Measurements from ENCODE around the gene NT5C1B. TPM values are rescaled to one million over a fixed set of nuclear protein-coding genes. Genes with fewer than 3 reads are reported as not detected.
A peak's percentile ranks its signal among the peaks of the same experiment; 100 is the strongest.

Gene NT5C1B
- total RNA-seq, 4 donors from 2014 or later, result not detected

GRCh38 chr2:18516112-18516511 lies 73.3 kb downstream of the NT5C1B start:
- peaks cover 0 to 13% (median 0%) of the 10 kb centered on the region in 4 donors for H3K27me3 ChIP-seq
- H3K27ac ChIP-seq, result peak overlapping the region in 2 of 4 donors; percentile 19 to 29
- 47 to 57% methylated on average over 11 of the region's 11 CpGs for WGBS, 2 donors
- intact Hi-C loops (cut with DNase I), result no loop called here
- TF ChIP-seq CTCF (IDR thresholded peaks at IDR 0.05) (no peak), POLR2A (IDR thresholded peaks at IDR 0.05) (no peak)
- no peak for DNase-seq
- H3K9me3 ChIP-seq, result no peaks in the 10 kb centered on the region
- H3K36me3 ChIP-seq, result no peaks in the 10 kb centered on the region
- no peak overlapping the region for H3K4me3 ChIP-seq
- H3K4me1 ChIP-seq, result peaks cover 0 to 31% (median 0%) of the 10 kb centered on the region in 3 donors

GRCh38 chr2:18514526-18515461 lies 74.6 kb downstream of the NT5C1B start:
- H3K4me1 ChIP-seq, result peaks cover 0 to 18% (median 0%) of the 10 kb centered on the region in 3 donors
- DNase-seq, result no peak
- H3K27ac ChIP-seq, result peak overlapping the region in 1 of 4 donors; percentile 19
- no peak overlapping the region for H3K4me3 ChIP-seq
- no peaks in the 10 kb centered on the region for H3K9me3 ChIP-seq
- peaks cover 0 to 10% (median 0%) of the 10 kb centered on the region in 4 donors for H3K27me3 ChIP-seq
- intact Hi-C loops (cut with DNase I), result no loop called here
- TF ChIP-seq POLR2A (IDR thresholded peaks at IDR 0.05) (no peak), CTCF (IDR thresholded peaks at IDR 0.05) (no peak)
- 50 to 79% methylated on average over 4 of the region's 4 CpGs for WGBS, 2 donors
- H3K36me3 ChIP-seq, result no peaks in the 10 kb centered on the region

Small RNA genes within 50 kb of the gene (small RNA-seq; reads per million reads assigned to genes)
- gene RNU6-1215P, result 0 reads per million in 4 donors

Other genes starting within 250 kb of the NT5C1B start
- gene RDH14, start 28.9 kb downstream of the NT5C1B start, total RNA-seq, result 10 to 100 TPM; 11.8 to 24.4 (median 17.7) TPM